HepG2 (cell line): Measurements from ENCODE around the gene PRM3. TPM values are rescaled to one million over a fixed set of nuclear protein-coding genes. Genes with fewer than 3 reads are reported as not detected.

Source experiments
- GRHL1 ChIP-seq: sonication (generic); formaldehyde crosslinking; conservative IDR thresholded peaks from 2 replicates; pipeline ENCODE4 v1.8.0; 2022; ENCODE audit warnings: missing genetic modification reagents
- KDM3A ChIP-seq: IDR thresholded peaks from 2 replicates; pipeline ENCODE4 v1.6.1; 2018; ENCODE audit warnings: low read depth, missing compliant biosample characterization
- NFKB2 ChIP-seq: sonication (generic); formaldehyde crosslinking; IDR thresholded peaks from 2 replicates; pipeline ENCODE4 v1.4.0; 2020; ENCODE audit warnings: missing genetic modification reagents, borderline replicate concordance
- UBTF ChIP-seq: sonication (generic); formaldehyde crosslinking; IDR thresholded peaks from 2 replicates; pipeline ENCODE4 v1.4.0; 2020; ENCODE audit warnings: mild to moderate bottlenecking, missing genetic modification reagents
- ZFP36 ChIP-seq: fragments of 150-350 bp; IDR thresholded peaks from 2 replicates; pipeline ENCODE4 v1.6.1; 2018; ENCODE audit warnings: borderline replicate concordance, low read length, low read depth; ENCODE audit not compliant: partially characterized antibody
- ZMYM3 ChIP-seq: sonication (generic); formaldehyde crosslinking; IDR thresholded peaks from 2 replicates; pipeline ENCODE4 v1.5.1; 2020; ENCODE audit warnings: mild to moderate bottlenecking, missing genetic modification reagents
- ZNF788 ChIP-seq: sonication (generic); formaldehyde crosslinking; IDR thresholded peaks from 2 replicates; pipeline ENCODE4 v1.5.0; 2020; ENCODE audit warnings: mild to moderate bottlenecking, missing genetic modification reagents, borderline replicate concordance
- polyA plus RNA-seq, 8 experiments: library from polyadenylated mRNA; depleted of rRNA in 3 of 8; stranded (reverse) in 7 of 8; unstranded in 1 of 8; fragments of >200 nt; fragmentation: Illumina TruSeq in 4 of 8; extraction: Trizol in 4 of 8; gene quantifications; 2 replicates each; pipeline versions ENCODE4 v1.2.1 to v1.2.3, GENCODE V29; 2011 to 2016; ENCODE audit warnings: low read depth in 4 of 8, missing spikeins in 1 of 8, mixed read lengths in 1 of 8; ENCODE audit not compliant: insufficient read depth in 1 of 8
- total RNA-seq, 5 experiments: library from RNA; depleted of rRNA; stranded (reverse); fragments of >200 nt; fragmentation: Illumina TruSeq; extraction: Trizol; gene quantifications; 2 replicates each; pipeline ENCODE4 v1.2.3, GENCODE V29; 2016; ENCODE audit warnings: low read depth in 1 of 5
- TF ChIP-seq, protein P1 (sequence below): sonication (generic); formaldehyde crosslinking; IDR thresholded peaks from 2 replicates; pipeline ENCODE4 v1.8.1; 2023; ENCODE audit warnings: mild to moderate bottlenecking, missing genetic modification reagents
- TF ChIP-seq, protein P2 (sequence below): sonication (generic); formaldehyde crosslinking; IDR thresholded peaks from 2 replicates; pipeline ENCODE4 v1.9.0; 2021; ENCODE audit warnings: mild to moderate bottlenecking, missing genetic modification reagents
- TF ChIP-seq, protein P3 (sequence below): IDR thresholded peaks from 2 replicates; pipeline ENCODE4 v1.4.0; 2020; ENCODE audit warnings: mild to moderate bottlenecking, missing genetic modification reagents

The PRM3 gene
- total and polyA plus RNA-seq, 2 of the 13 experiments (the other 11 are each of a cell fraction or from before 2014, with no cell fraction given): not detected

DNA sequence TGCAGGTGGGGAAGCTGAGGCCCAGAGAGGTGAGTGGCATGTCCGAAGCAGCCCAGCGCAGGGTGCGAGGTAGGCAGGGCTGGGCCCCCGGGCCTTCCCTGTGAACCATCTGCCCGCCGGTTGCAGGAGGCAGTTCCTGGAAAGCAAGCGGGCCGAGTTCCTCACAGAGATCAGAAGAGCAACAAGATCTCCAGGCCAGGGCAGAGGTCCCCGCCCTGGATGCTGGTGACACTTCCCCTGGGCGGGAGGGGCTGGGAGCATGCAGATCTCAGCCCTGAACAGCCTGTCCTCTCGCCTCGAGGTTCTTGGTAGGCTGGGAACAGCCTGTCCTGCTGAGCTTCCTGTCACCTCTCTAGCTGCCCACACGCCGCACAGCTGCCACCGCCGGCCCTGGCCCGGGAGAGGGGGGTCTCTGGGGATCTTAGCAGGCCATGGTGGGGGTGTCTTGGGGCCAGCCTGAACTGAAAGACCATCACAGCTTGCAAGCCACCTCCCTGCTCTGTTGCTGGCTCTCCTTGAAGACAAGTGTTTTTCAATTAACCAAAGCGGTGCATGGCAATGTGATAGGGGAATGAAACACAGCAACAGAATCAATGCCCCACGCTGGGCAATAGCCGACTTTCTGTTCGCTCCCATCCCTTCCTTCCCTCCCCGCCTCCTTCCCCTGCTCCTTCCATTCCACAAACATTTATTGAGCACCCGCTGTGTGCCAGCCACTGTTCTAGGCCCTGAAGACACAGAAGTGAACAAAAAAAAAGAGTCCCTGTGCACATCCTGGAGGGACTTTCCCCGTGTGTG lies 49.1 kb downstream of the PRM3 start (continued):
- TF ChIP-seq, protein P1, sequence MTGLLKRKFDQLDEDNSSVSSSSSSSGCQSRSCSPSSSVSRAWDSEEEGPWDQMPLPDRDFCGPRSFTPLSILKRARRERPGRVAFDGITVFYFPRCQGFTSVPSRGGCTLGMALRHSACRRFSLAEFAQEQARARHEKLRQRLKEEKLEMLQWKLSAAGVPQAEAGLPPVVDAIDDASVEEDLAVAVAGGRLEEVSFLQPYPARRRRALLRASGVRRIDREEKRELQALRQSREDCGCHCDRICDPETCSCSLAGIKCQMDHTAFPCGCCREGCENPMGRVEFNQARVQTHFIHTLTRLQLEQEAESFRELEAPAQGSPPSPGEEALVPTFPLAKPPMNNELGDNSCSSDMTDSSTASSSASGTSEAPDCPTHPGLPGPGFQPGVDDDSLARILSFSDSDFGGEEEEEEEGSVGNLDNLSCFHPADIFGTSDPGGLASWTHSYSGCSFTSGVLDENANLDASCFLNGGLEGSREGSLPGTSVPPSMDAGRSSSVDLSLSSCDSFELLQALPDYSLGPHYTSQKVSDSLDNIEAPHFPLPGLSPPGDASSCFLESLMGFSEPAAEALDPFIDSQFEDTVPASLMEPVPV (CRISPR knock-in tag): no peak
- no peak for TF ChIP-seq GRHL1 (CRISPR knock-in tag)
- TF ChIP-seq KDM3A (CRISPR knock-in tag): peak; percentile 52; the same call in 1 of the 2 replicates
- peak; percentile 51; the same call in 1 of the 2 replicates for TF ChIP-seq UBTF (CRISPR knock-in tag)
- TF ChIP-seq ZFP36: peak; percentile 32
- peak; percentile 55; the same call in 1 of the 2 replicates for TF ChIP-seq ZNF788 (CRISPR knock-in tag)
- peak; percentile 86 for TF ChIP-seq ZMYM3 (CRISPR knock-in tag)
- peak; percentile 72; the same call in 1 of the 2 replicates for TF ChIP-seq NFKB2 (CRISPR knock-in tag)
- TF ChIP-seq, protein P2, sequence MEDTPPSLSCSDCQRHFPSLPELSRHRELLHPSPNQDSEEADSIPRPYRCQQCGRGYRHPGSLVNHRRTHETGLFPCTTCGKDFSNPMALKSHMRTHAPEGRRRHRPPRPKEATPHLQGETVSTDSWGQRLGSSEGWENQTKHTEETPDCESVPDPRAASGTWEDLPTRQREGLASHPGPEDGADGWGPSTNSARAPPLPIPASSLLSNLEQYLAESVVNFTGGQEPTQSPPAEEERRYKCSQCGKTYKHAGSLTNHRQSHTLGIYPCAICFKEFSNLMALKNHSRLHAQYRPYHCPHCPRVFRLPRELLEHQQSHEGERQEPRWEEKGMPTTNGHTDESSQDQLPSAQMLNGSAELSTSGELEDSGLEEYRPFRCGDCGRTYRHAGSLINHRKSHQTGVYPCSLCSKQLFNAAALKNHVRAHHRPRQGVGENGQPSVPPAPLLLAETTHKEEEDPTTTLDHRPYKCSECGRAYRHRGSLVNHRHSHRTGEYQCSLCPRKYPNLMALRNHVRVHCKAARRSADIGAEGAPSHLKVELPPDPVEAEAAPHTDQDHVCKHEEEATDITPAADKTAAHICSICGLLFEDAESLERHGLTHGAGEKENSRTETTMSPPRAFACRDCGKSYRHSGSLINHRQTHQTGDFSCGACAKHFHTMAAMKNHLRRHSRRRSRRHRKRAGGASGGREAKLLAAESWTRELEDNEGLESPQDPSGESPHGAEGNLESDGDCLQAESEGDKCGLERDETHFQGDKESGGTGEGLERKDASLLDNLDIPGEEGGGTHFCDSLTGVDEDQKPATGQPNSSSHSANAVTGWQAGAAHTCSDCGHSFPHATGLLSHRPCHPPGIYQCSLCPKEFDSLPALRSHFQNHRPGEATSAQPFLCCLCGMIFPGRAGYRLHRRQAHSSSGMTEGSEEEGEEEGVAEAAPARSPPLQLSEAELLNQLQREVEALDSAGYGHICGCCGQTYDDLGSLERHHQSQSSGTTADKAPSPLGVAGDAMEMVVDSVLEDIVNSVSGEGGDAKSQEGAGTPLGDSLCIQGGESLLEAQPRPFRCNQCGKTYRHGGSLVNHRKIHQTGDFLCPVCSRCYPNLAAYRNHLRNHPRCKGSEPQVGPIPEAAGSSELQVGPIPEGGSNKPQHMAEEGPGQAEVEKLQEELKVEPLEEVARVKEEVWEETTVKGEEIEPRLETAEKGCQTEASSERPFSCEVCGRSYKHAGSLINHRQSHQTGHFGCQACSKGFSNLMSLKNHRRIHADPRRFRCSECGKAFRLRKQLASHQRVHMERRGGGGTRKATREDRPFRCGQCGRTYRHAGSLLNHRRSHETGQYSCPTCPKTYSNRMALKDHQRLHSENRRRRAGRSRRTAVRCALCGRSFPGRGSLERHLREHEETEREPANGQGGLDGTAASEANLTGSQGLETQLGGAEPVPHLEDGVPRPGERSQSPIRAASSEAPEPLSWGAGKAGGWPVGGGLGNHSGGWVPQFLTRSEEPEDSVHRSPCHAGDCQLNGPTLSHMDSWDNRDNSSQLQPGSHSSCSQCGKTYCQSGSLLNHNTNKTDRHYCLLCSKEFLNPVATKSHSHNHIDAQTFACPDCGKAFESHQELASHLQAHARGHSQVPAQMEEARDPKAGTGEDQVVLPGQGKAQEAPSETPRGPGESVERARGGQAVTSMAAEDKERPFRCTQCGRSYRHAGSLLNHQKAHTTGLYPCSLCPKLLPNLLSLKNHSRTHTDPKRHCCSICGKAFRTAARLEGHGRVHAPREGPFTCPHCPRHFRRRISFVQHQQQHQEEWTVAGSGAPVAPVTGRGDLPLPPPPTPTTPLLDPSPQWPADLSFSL (CRISPR knock-in tag): 0 out of 2 replicates have a peak, but pooled peaks have one; percentile 29
- TF ChIP-seq, protein P3, sequence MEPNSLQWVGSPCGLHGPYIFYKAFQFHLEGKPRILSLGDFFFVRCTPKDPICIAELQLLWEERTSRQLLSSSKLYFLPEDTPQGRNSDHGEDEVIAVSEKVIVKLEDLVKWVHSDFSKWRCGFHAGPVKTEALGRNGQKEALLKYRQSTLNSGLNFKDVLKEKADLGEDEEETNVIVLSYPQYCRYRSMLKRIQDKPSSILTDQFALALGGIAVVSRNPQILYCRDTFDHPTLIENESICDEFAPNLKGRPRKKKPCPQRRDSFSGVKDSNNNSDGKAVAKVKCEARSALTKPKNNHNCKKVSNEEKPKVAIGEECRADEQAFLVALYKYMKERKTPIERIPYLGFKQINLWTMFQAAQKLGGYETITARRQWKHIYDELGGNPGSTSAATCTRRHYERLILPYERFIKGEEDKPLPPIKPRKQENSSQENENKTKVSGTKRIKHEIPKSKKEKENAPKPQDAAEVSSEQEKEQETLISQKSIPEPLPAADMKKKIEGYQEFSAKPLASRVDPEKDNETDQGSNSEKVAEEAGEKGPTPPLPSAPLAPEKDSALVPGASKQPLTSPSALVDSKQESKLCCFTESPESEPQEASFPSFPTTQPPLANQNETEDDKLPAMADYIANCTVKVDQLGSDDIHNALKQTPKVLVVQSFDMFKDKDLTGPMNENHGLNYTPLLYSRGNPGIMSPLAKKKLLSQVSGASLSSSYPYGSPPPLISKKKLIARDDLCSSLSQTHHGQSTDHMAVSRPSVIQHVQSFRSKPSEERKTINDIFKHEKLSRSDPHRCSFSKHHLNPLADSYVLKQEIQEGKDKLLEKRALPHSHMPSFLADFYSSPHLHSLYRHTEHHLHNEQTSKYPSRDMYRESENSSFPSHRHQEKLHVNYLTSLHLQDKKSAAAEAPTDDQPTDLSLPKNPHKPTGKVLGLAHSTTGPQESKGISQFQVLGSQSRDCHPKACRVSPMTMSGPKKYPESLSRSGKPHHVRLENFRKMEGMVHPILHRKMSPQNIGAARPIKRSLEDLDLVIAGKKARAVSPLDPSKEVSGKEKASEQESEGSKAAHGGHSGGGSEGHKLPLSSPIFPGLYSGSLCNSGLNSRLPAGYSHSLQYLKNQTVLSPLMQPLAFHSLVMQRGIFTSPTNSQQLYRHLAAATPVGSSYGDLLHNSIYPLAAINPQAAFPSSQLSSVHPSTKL (CRISPR knock-in tag): peak; percentile 88
